Stimulated activated CD8-positive, alpha-beta memory T cell treated with anti-CD3 and anti-CD28 coated beads, Interleukin-15, amount 100 ng/mL, for 4 hours (primary cell): Measurements from ENCODE around the gene ITIH1.

Source experiments
- DNase-seq, 2 donors: peaks; one replicate each; pipeline ENCODE4 v3.0.0-alpha.2; 2020; ENCODE audit warnings: low read depth in 2 of 2

Gene ITIH1

DNA sequence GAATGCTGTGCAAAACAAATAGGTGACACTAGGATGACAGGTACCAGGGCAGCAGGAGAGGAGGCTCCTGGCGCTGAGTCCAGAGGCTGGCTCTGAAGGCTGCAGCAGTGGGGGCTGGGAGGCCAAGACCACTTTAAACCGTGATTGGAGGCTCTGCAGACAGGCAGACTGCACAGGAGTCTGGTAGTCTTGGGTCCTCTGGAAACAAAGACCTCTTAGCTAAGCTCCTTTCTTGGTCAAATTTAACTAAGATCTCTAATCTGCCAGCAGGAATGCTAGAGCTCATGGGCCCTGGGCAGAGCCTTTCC is 61.8 kb downstream of the ITIH1 start:
- no peak for DNase-seq

DNA sequence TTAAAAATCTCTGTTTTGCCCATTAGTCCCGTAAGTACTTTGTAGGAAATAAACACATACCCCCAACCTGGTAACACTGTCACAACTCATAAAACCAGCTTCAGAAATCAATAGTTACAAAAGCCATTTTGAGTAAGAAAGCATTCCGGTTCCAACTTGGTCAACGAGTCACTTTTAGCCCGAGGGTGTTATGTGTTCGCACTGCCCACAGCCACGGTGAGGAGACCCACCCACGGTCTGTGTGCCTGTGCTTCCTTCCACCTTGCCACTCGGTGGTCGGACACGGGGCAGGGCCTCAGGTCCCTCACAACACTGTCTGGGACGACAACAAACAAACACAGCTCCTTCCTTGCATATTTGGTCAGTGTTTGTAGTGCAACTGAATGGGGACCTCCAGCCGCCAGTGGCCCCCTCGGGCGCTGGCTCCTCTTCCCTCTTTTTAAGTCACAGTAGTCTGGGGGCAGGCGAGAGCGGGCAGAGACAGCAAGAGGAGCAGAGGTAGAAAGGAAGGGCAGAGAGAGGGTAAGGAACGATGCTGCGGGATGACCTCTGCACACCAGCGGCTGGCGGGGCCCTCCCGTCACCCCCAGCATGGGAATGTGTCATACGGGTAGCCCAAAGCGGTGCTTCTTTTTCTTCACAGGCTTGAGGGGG is 62.6 kb downstream of the ITIH1 start:
- no peak for DNase-seq

- DNase-seq = no peak
Measured at GRCh38 chr3:52841211-52841980, 64.0 kb downstream of the ITIH1 start.
